H9 (cell line): ENCODE measurements around the gene MTA2. TPM values are rescaled to one million over a fixed set of nuclear protein-coding genes. Genes with fewer than 3 reads are reported as not detected.

Experiments used
- DNase-seq: peaks from one replicate; pipeline ENCODE4 v3.0.0-alpha.2; 2017
- H2AFZ ChIP-seq: one replicate; pipeline ENCODE4 v1.6.1; 2013; ENCODE audit warnings: mild to moderate bottlenecking, low read length, control low read depth, moderate library complexity
- H2AK5ac ChIP-seq: 2 replicates; pipeline ENCODE4 v1.6.1; 2013; ENCODE audit warnings: low read length, control low read depth, mixed read lengths; ENCODE audit not compliant: insufficient read length
- H2BK120ac ChIP-seq: one replicate; pipeline ENCODE4 v1.6.1; 2013; ENCODE audit warnings: low read depth, mild to moderate bottlenecking, low read length, control low read depth, inconsistent platforms; ENCODE audit not compliant: poor library complexity, severe bottlenecking
- H2BK12ac ChIP-seq: 2 replicates; pipeline ENCODE4 v1.6.1; 2013; ENCODE audit warnings: low read length, control low read depth, mixed read lengths, low read depth; ENCODE audit not compliant: insufficient read length
- H2BK15ac ChIP-seq: 2 replicates; pipeline ENCODE4 v1.6.1; 2013; ENCODE audit warnings: low read depth, low read length, control low read depth
- H2BK20ac ChIP-seq: one replicate; pipeline ENCODE4 v1.6.1; 2013; ENCODE audit warnings: low read depth, mild to moderate bottlenecking, low read length, control low read depth, inconsistent platforms; ENCODE audit not compliant: poor library complexity, severe bottlenecking
- H2BK5ac ChIP-seq: 2 replicates; pipeline ENCODE4 v1.6.1; 2013; ENCODE audit warnings: low read length, control low read depth, mixed read lengths; ENCODE audit not compliant: insufficient read length
- H3K14ac ChIP-seq: 2 replicates; pipeline ENCODE4 v1.6.1; 2013; ENCODE audit warnings: low read length, control low read depth; ENCODE audit not compliant: insufficient read depth
- H3K18ac ChIP-seq: 2 replicates; pipeline ENCODE4 v1.6.1; 2013; ENCODE audit warnings: low read depth, mild to moderate bottlenecking, mixed read lengths, low read length, control low read depth; ENCODE audit not compliant: insufficient read length
- H3K23ac ChIP-seq: 2 replicates; pipeline ENCODE4 v1.6.1; 2013; ENCODE audit warnings: low read length, control low read depth, mixed read lengths, low read depth; ENCODE audit not compliant: insufficient read length
- H3K23me2 ChIP-seq: 2 replicates; pipeline ENCODE4 v1.6.1; 2013; ENCODE audit warnings: low read depth, mild to moderate bottlenecking, mixed read lengths, low read length, control low read depth; ENCODE audit not compliant: insufficient read length, poor library complexity, severe bottlenecking
- H3K27ac ChIP-seq: 2 replicates; pipeline ENCODE4 v1.5.1; 2013; ENCODE audit warnings: low read length, control low read depth, mixed read lengths, low read depth; ENCODE audit not compliant: insufficient read length
- H3K27me3 ChIP-seq: 2 replicates; pipeline ENCODE4 v1.6.1; 2013; ENCODE audit warnings: low read length, control low read depth, inconsistent platforms; ENCODE audit not compliant: insufficient read depth
- H3K4ac ChIP-seq: 2 replicates; pipeline ENCODE4 v1.6.1; 2013; ENCODE audit warnings: low read depth, mild to moderate bottlenecking, control low read depth, inconsistent platforms, low read length, moderate library complexity
- H3K4me1 ChIP-seq: 2 replicates; pipeline ENCODE4 v1.6.1; 2013; ENCODE audit warnings: low read length, control low read depth, inconsistent platforms; ENCODE audit not compliant: insufficient read depth
- H3K4me2 ChIP-seq: 2 replicates; pipeline ENCODE4 v1.6.1; 2013; ENCODE audit warnings: low read length, control low read depth, mixed read lengths; ENCODE audit not compliant: insufficient read length, insufficient read depth
- H3K56ac ChIP-seq: 2 replicates; pipeline ENCODE4 v1.6.1; 2013; ENCODE audit warnings: low read depth, mild to moderate bottlenecking, mixed read lengths, low read length, control low read depth; ENCODE audit not compliant: insufficient read length
- H3K79me1 ChIP-seq: 2 replicates; pipeline ENCODE4 v1.6.1; 2013; ENCODE audit warnings: low read depth, mild to moderate bottlenecking, moderate library complexity, low read length, control low read depth, inconsistent platforms; ENCODE audit not compliant: insufficient read depth, poor library complexity, severe bottlenecking
- H3K79me2 ChIP-seq: 2 replicates; pipeline ENCODE4 v1.6.1; 2013; ENCODE audit warnings: low read length, control low read depth, inconsistent platforms; ENCODE audit not compliant: insufficient read depth
- H3K9ac ChIP-seq: 2 replicates; pipeline ENCODE4 v1.6.1; 2013; ENCODE audit warnings: low read length, control low read depth, mixed read lengths; ENCODE audit not compliant: insufficient read length; ENCODE audit errors: extremely low read depth
- H3K9me3 ChIP-seq: one replicate; pipeline ENCODE4 v1.6.1; 2013; ENCODE audit warnings: low read depth, low read length, inconsistent platforms; ENCODE audit not compliant: control insufficient read depth
- H3T11ph ChIP-seq: one replicate; pipeline ENCODE4 v1.6.1; 2013; ENCODE audit warnings: mild to moderate bottlenecking, low read length, control low read depth, inconsistent platforms
- H4K20me1 ChIP-seq: one replicate; pipeline ENCODE4 v1.6.1; 2013; ENCODE audit not compliant: control insufficient read depth, insufficient read length, insufficient read depth
- H4K5ac ChIP-seq: 2 replicates; pipeline ENCODE4 v1.6.1; 2013; ENCODE audit warnings: low read depth, mild to moderate bottlenecking, mixed read lengths, low read length, control low read depth; ENCODE audit not compliant: insufficient read length
- H4K8ac ChIP-seq: replicated peaks from 2 replicates; pipeline ENCODE4 v1.6.1; 2013; ENCODE audit warnings: low read length, control low read depth, mixed read lengths, low read depth; ENCODE audit not compliant: insufficient read length
- H4K91ac ChIP-seq: 2 replicates; pipeline ENCODE4 v1.6.1; 2013; ENCODE audit warnings: low read depth, mild to moderate bottlenecking, moderate library complexity, mixed read lengths, low read length, control low read depth; ENCODE audit not compliant: insufficient read length
- H3K27ac Mint-ChIP-seq, 3 experiments: 2 replicates in 2 of 3; 3 replicates in 1 of 3; pipeline ENCODE4 v1.8.0; 2020 to 2021; ENCODE audit warnings: mixed read lengths in 3 of 3, mild to moderate bottlenecking in 1 of 3, moderate library complexity in 1 of 3
- H3K27me3 Mint-ChIP-seq: 2 replicates; pipeline ENCODE4 v1.8.0; 2021; ENCODE audit warnings: low read depth, mild to moderate bottlenecking, moderate library complexity, mixed read lengths
- H3K36me3 Mint-ChIP-seq, 3 experiments: 2 replicates in 2 of 3; 3 replicates in 1 of 3; pipeline ENCODE4 v1.8.0; 2020 to 2021; ENCODE audit warnings: low read depth in 3 of 3, mixed read lengths in 3 of 3; ENCODE audit not compliant: insufficient read depth in 1 of 3
- H3K4me1 Mint-ChIP-seq, 2 experiments: 2 replicates each; pipeline ENCODE4 v1.8.0; 2020; ENCODE audit warnings: mixed read lengths in 2 of 2
- H3K4me3 Mint-ChIP-seq, 2 experiments: 2 replicates in 1 of 2; 3 replicates in 1 of 2; pipeline ENCODE4 v1.8.0; 2020 to 2021; ENCODE audit warnings: mild to moderate bottlenecking in 2 of 2, mixed read lengths in 2 of 2, moderate library complexity in 1 of 2
- H3K9me3 Mint-ChIP-seq, 2 experiments: 2 replicates in 1 of 2; 3 replicates in 1 of 2; pipeline ENCODE4 v1.8.0; 2020; ENCODE audit warnings: mild to moderate bottlenecking in 2 of 2, mixed read lengths in 2 of 2, moderate library complexity in 1 of 2
- CTCF ChIP-seq: fragments of 200-600 bp; sonication (generic); conservative IDR thresholded peaks from 3 replicates; pipeline ENCODE4 v1.8.0; 2021; ENCODE audit warnings: antibody characterized with exemption, mild to moderate bottlenecking
- WGBS: extraction: QIAGEN DNeasy Blood & Tissue Kit; methylation state at CpG from one replicate; pipeline ENCODE4 v1.1.7; 2013; ENCODE audit warnings: missing lambda C conversion rate, low lambda C conversion rate, mixed read lengths; ENCODE audit not compliant: insufficient read length; ENCODE audit errors: extremely low coverage; 5-methylcytosine and 5-hydroxymethylcytosine counted together
- total RNA-seq: library from RNA; stranded (reverse); gene quantifications from 2 replicates; pipeline ENCODE4 v1.2.1, GENCODE V29; 2021

Gene MTA2
- total RNA-seq, 1 experiment from 2014 or later = 143 TPM

DNA sequence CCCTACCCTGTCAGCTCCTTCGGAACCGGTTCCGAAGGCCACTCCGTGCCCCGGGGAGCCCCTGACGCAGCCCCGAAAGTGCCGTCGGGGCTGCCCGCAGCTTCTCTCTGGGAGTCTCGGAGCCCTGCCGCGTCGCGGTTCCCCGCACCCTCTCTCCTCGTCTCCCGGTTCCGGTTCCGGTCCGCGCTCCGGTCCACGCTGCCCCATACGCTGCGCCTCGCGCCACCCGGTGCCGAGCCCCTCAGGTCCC is 618 bp downstream of the MTA2 start:
- Histone ChIP-seq H3T11ph (no peak overlapping the region), H3K9ac (peak overlapping the region; percentile 84), H2BK12ac (no peak overlapping the region), H2BK120ac (no peak overlapping the region), H4K8ac (no peak overlapping the region), H4K5ac (no peak overlapping the region), H3K4ac (peak overlapping the region; percentile 59; the same call in 1 of the 2 replicates), H3K18ac (peak overlapping the region; percentile 69), H3K4me1 (peaks cover 8% of the 10 kb centered on the region), H3K79me2 (no peaks in the 10 kb centered on the region; the same call in 1 of the 2 replicates), H3K4me2 (peak overlapping the region; percentile 71), H2BK5ac (no peak overlapping the region), H2BK20ac (no peak overlapping the region), H2AFZ (no peak overlapping the region), H2BK15ac (no peak overlapping the region), H3K9me3 (no peaks in the 10 kb centered on the region), H3K79me1 (no peaks in the 10 kb centered on the region), H3K23ac (no peak overlapping the region), H3K56ac (no peak overlapping the region), H2AK5ac (no peak overlapping the region), H4K20me1 (peaks cover 2% of the 10 kb centered on the region), H3K27me3 (peaks cover 12% of the 10 kb centered on the region; the same call in 1 of the 2 replicates), H3K27ac (no peak overlapping the region), H3K14ac (peak overlapping the region; percentile 96), H3K23me2 (peaks cover 4% of the 10 kb centered on the region), H4K91ac (peak overlapping the region; percentile 32)
- no peak for DNase-seq
- Mint-ChIP-seq H3K9me3 (no peaks in the 10 kb centered on the region), H3K4me3 (peak overlapping the region; percentile 90 to 93), H3K36me3 (peaks cover 50 to 57% (median 52%) of the 10 kb centered on the region in 3 experiments), H3K4me1 (peaks cover 42 to 57% of the 10 kb centered on the region in 2 experiments), H3K27ac (peak overlapping the region in 2 of 3 experiments; percentile 84 to 86; a peak in 3 of 7 replicates), H3K27me3 (peaks cover 34% of the 10 kb centered on the region)
- no peak for TF ChIP-seq CTCF
- WGBS = no CpG with 5 or more reads among the region's 30 CpGs
